GM12878 (cell line): Measurements from ENCODE around the gene MEIOSIN. TPM values are rescaled to one million over a fixed set of nuclear protein-coding genes. Genes with fewer than 3 reads are reported as not detected.

Experiments
- ATAC-seq: fragments of 200-7000 bp; cut with Tn5 transposase; 3 replicates; pipeline ENCODE4 v1.9.1; 2020; ENCODE audit warnings: mild to moderate bottlenecking, moderate library complexity
- BruUV-seq: library from RNA; stranded (reverse); fragments of 400-500 nt; replicated peaks from 2 replicates; lab custom pipeline; 2021; lab: Mats Ljungman, UMichigan
- CTCF ChIA-PET: fragments of 300-600 bp; sonication (Branson Sonifier 250); formaldehyde crosslinking; extraction: SDS; loops from one replicate; lab custom pipeline; 2021; ENCODE audit warnings: inconsistent platforms; lab: Yijun Ruan, JAX
- POLR2A ChIA-PET: fragments of 350-600 bp; formaldehyde crosslinking; extraction: SDS; loops from one replicate; lab custom pipeline; 2021; ENCODE audit warnings: inconsistent platforms; lab: Charles Lee
- RAD21 ChIA-PET: fragments of 300-600 bp; sonication (Branson Sonifier 250); formaldehyde crosslinking; loops from one replicate; lab custom pipeline; 2023; ENCODE audit warnings: antibody characterized with exemption; ENCODE audit not compliant: unreplicated experiment; lab: Charles Lee
- SMC1A ChIA-PET: fragments of 300-600 bp; sonication (Branson Sonifier 250); formaldehyde crosslinking; loops from one replicate; lab custom pipeline; 2023; ENCODE audit not compliant: unreplicated experiment, uncharacterized antibody; lab: Charles Lee
- DNase-seq: peaks from one replicate; pipeline ENCODE4 v3.0.0-alpha.2; 2011; ENCODE audit warnings: low read depth, low spot score
- FAIRE-seq: peaks from 3 replicates; lab custom pipeline; 2011; peaks lifted over from hg19 to GRCh38; lab: Jason Lieb, UNC
- H2AFZ ChIP-seq: 2 replicates; pipeline ENCODE4 v1.6.0; 2011; ENCODE audit warnings: low read depth, low read length, control low read depth; ENCODE audit not compliant: control insufficient read depth
- H3K27ac ChIP-seq: 2 replicates; pipeline ENCODE4 v1.5.1; 2011; ENCODE audit warnings: control low read depth; ENCODE audit not compliant: control insufficient read depth, insufficient read depth
- H3K27me3 ChIP-seq, 2 experiments: replicated peaks in 1 of 2; 2 replicates each; pipeline versions ENCODE4 v1.6.0 to v1.6.1; 2011; ENCODE audit warnings: low read length in 1 of 2; ENCODE audit not compliant: control insufficient read depth in 2 of 2, insufficient read depth in 2 of 2
- H3K36me3 ChIP-seq, 2 experiments: 2 replicates each; pipeline ENCODE4 v1.5.1; 2011; ENCODE audit warnings: low read length in 1 of 2; ENCODE audit not compliant: control insufficient read depth in 2 of 2, insufficient read depth in 2 of 2
- H3K4me1 ChIP-seq: 2 replicates; pipeline ENCODE4 v1.6.1; 2011; ENCODE audit warnings: mild to moderate bottlenecking, low read length, moderate library complexity, mixed read lengths; ENCODE audit not compliant: control insufficient read depth, insufficient read depth
- H3K4me2 ChIP-seq: 2 replicates; pipeline ENCODE4 v1.6.0; 2011; ENCODE audit warnings: control low read depth; ENCODE audit not compliant: control insufficient read depth, insufficient read depth
- H3K4me3 ChIP-seq: fragments of 200-600 bp; sonication (generic); 2 replicates; pipeline ENCODE4 v1.5.1; 2016
- H3K79me2 ChIP-seq: 2 replicates; pipeline ENCODE4 v1.6.0; 2011; ENCODE audit warnings: low read length; ENCODE audit not compliant: control insufficient read depth, insufficient read depth
- H3K9ac ChIP-seq: 2 replicates; pipeline ENCODE4 v1.8.0; 2011; ENCODE audit warnings: low read length, control low read depth, mixed read lengths; ENCODE audit not compliant: control insufficient read depth, insufficient read depth
- H3K9me3 ChIP-seq: replicated peaks from 3 replicates; pipeline ENCODE4 v1.5.1; 2011; ENCODE audit warnings: mild to moderate bottlenecking, low read length; ENCODE audit not compliant: control insufficient read depth, insufficient read depth
- H4K20me1 ChIP-seq: 2 replicates; pipeline ENCODE4 v1.6.0; 2011; ENCODE audit not compliant: control insufficient read depth, insufficient read depth
- BCLAF1 ChIP-seq: fragments of 450-650 bp; IDR thresholded peaks from 2 replicates; pipeline ENCODE4 v1.6.1; 2017; ENCODE audit warnings: antibody characterized with exemption, mild to moderate bottlenecking, moderate library complexity
- CBX3 ChIP-seq: fragments of 200-600 bp; sonication (generic); IDR thresholded peaks from 2 replicates; pipeline ENCODE4 v1.6.1; 2016; ENCODE audit warnings: low read depth, borderline replicate concordance
- CREM ChIP-seq: IDR thresholded peaks from 2 replicates; pipeline ENCODE4 v1.6.1; 2014; ENCODE audit warnings: antibody characterized with exemption, low read depth
- WGBS: methylation state at CpG from one replicate; pipeline ENCODE4 v1.1.6; 2016; ENCODE audit warnings: low lambda C conversion rate; ENCODE audit not compliant: insufficient replicate concordance, insufficient coverage; ENCODE audit errors: missing lambda C conversion rate; 5-methylcytosine and 5-hydroxymethylcytosine counted together
- in situ Hi-C: fragments of 300-500 bp; cut with MboI; formaldehyde crosslinking; loops from 9 replicates; pipeline ENCODE4 v1.14.3; 2018; ENCODE audit warnings: mixed read lengths
- intact Hi-C: fragments of 100-400 bp; cut with micrococcal nuclease; formaldehyde crosslinking; loops from one replicate; pipeline ENCODE4 v1.14.2; 2022; ENCODE audit not compliant: unreplicated experiment
- polyA plus RNA-seq, 11 experiments: library from polyadenylated mRNA; depleted of rRNA in 4 of 11; unstranded in 6 of 11; stranded (reverse) in 5 of 11; fragments of >200 nt; fragmentation: Nextera tagmentation in 4 of 11; fragmentation: Illumina TruSeq in 1 of 11; extraction: Ambion mirVana in 4 of 11; extraction: Trizol in 1 of 11; gene quantifications; 1 replicate in 1 of 11; 2 replicates in 10 of 11; pipeline versions ENCODE4 v1.2.1 to v1.2.3, GENCODE V29; 2011 to 2016; ENCODE audit warnings: inconsistent platforms in 2 of 11, missing spikeins in 2 of 11, low read depth in 1 of 11
- total RNA-seq, 4 experiments: library from RNA; depleted of rRNA in 3 of 4; stranded (reverse); fragments of >200 nt in 3 of 4; fragmentation: Illumina TruSeq in 1 of 4; extraction: Trizol in 1 of 4; gene quantifications; 2 replicates each; pipeline versions ENCODE4 v1.2.1 to v1.2.3, GENCODE V29; 2013 to 2021
- TF ChIP-seq, protein P1 (sequence below): fragments of 150-350 bp; IDR thresholded peaks from 2 replicates; pipeline ENCODE4 v1.6.1; 2016; ENCODE audit warnings: low read depth, low read length

Gene MEIOSIN
- total and polyA plus RNA-seq, 10 of the 15 experiments (the other 5 are each of a cell fraction or from before 2014, with no cell fraction given), result 0.05 to 0.66 (median 0.14) TPM; not detected in 4

- no peak for ATAC-seq
- no peak for DNase-seq
- ChIA-PET POLR2A (no interaction called here), RAD21 (no interaction called here), CTCF (interaction anchor here (1.2 kb wide), 1 partner anchor 34 kb away, joined by 5 read pairs; no protein-coding TSS in a partner anchor), SMC1A (no interaction called here)
- FAIRE-seq, result no peak
- in situ Hi-C loops, result no loop called here
- TF ChIP-seq BCLAF1, result no peak
- no peak for TF ChIP-seq CBX3
- TF ChIP-seq, protein P1, sequence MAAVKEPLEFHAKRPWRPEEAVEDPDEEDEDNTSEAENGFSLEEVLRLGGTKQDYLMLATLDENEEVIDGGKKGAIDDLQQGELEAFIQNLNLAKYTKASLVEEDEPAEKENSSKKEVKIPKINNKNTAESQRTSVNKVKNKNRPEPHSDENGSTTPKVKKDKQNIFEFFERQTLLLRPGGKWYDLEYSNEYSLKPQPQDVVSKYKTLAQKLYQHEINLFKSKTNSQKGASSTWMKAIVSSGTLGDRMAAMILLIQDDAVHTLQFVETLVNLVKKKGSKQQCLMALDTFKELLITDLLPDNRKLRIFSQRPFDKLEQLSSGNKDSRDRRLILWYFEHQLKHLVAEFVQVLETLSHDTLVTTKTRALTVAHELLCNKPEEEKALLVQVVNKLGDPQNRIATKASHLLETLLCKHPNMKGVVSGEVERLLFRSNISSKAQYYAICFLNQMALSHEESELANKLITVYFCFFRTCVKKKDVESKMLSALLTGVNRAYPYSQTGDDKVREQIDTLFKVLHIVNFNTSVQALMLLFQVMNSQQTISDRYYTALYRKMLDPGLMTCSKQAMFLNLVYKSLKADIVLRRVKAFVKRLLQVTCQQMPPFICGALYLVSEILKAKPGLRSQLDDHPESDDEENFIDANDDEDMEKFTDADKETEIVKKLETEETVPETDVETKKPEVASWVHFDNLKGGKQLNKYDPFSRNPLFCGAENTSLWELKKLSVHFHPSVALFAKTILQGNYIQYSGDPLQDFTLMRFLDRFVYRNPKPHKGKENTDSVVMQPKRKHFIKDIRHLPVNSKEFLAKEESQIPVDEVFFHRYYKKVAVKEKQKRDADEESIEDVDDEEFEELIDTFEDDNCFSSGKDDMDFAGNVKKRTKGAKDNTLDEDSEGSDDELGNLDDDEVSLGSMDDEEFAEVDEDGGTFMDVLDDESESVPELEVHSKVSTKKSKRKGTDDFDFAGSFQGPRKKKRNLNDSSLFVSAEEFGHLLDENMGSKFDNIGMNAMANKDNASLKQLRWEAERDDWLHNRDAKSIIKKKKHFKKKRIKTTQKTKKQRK, result no peak
- TF ChIP-seq CREM, result no peak
- Histone ChIP-seq H3K9me3 (no peaks in the 10 kb centered on the region), H3K36me3 (no peaks in the 10 kb centered on the region), H3K4me1 (peaks cover 10% of the 10 kb centered on the region), H2AFZ (no peak overlapping the region), H3K4me2 (no peak overlapping the region), H3K79me2 (no peaks in the 10 kb centered on the region), H3K27me3 (no peaks in the 10 kb centered on the region), H3K9ac (no peak overlapping the region), H3K4me3 (no peak overlapping the region), H3K27ac (no peak overlapping the region), H4K20me1 (no peaks in the 10 kb centered on the region)
- 79% methylated on average over 8 of the region's 8 CpGs for WGBS
- intact Hi-C loops, result no loop called here
- BruUV-seq, result no TSS peak
Observed at GRCh38 chr19:45804959-45805230, 71.7 kb downstream of the MEIOSIN start.
